ENCODE measurements around the gene FGB. TPM values are rescaled to one million over a fixed set of nuclear protein-coding genes. Genes with fewer than 3 reads are reported as not detected.
A peak's percentile ranks its signal among the peaks of the same experiment; 100 is the strongest.

FGB gene
- total and polyA plus RNA-seq, 2 of the 13 experiments (the other 11 are each of a cell fraction or from before 2014, with no cell fraction given): 226 to 784 TPM

DNA sequence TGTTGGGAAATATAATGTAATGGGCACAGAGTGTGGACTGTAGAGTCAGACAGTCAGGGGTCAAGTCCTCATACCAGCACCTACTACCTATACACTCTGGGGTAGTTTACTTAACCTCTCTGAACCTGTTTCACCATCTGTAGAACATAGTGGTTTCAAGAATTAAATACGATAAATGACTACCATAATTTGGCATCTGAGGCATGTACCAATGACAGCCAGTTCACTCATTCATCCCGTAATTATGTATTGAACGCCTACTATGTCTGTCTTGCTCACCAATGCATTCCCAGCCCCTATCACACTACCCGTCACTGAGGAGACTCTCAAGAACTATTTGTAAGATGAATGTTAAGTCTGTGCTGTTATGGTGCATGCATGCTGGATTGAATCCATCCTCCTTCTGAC lies 2.0 kb upstream of the FGB start (continued):
- TF ChIP-seq, protein P1, sequence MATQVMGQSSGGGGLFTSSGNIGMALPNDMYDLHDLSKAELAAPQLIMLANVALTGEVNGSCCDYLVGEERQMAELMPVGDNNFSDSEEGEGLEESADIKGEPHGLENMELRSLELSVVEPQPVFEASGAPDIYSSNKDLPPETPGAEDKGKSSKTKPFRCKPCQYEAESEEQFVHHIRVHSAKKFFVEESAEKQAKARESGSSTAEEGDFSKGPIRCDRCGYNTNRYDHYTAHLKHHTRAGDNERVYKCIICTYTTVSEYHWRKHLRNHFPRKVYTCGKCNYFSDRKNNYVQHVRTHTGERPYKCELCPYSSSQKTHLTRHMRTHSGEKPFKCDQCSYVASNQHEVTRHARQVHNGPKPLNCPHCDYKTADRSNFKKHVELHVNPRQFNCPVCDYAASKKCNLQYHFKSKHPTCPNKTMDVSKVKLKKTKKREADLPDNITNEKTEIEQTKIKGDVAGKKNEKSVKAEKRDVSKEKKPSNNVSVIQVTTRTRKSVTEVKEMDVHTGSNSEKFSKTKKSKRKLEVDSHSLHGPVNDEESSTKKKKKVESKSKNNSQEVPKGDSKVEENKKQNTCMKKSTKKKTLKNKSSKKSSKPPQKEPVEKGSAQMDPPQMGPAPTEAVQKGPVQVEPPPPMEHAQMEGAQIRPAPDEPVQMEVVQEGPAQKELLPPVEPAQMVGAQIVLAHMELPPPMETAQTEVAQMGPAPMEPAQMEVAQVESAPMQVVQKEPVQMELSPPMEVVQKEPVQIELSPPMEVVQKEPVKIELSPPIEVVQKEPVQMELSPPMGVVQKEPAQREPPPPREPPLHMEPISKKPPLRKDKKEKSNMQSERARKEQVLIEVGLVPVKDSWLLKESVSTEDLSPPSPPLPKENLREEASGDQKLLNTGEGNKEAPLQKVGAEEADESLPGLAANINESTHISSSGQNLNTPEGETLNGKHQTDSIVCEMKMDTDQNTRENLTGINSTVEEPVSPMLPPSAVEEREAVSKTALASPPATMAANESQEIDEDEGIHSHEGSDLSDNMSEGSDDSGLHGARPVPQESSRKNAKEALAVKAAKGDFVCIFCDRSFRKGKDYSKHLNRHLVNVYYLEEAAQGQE (IDR thresholded peaks at IDR 0.05; ENCODE audit: borderline replicate concordance in 1 of 2, low read depth in 1 of 2, low read length in 2 of 2): peak in 1 of 2 experiments; percentile 47; a peak in 1 of 4 replicates
- no peak for TF ChIP-seq BORCS8-MEF2B (CRISPR knock-in tag; IDR thresholded peaks at IDR 0.05)
- TF ChIP-seq, protein P2, sequence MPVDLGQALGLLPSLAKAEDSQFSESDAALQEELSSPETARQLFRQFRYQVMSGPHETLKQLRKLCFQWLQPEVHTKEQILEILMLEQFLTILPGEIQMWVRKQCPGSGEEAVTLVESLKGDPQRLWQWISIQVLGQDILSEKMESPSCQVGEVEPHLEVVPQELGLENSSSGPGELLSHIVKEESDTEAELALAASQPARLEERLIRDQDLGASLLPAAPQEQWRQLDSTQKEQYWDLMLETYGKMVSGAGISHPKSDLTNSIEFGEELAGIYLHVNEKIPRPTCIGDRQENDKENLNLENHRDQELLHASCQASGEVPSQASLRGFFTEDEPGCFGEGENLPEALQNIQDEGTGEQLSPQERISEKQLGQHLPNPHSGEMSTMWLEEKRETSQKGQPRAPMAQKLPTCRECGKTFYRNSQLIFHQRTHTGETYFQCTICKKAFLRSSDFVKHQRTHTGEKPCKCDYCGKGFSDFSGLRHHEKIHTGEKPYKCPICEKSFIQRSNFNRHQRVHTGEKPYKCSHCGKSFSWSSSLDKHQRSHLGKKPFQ (CRISPR knock-in tag; IDR thresholded peaks at IDR 0.05; ENCODE audit: insufficient replicate concordance): no peak
- no peak for TF ChIP-seq AKAP8 (CRISPR knock-in tag; IDR thresholded peaks at IDR 0.05)
- TF ChIP-seq NR1H2 (CRISPR knock-in tag; IDR thresholded peaks at IDR 0.05; ENCODE audit: borderline replicate concordance, low read depth): no peak
- TF ChIP-seq, protein P3, sequence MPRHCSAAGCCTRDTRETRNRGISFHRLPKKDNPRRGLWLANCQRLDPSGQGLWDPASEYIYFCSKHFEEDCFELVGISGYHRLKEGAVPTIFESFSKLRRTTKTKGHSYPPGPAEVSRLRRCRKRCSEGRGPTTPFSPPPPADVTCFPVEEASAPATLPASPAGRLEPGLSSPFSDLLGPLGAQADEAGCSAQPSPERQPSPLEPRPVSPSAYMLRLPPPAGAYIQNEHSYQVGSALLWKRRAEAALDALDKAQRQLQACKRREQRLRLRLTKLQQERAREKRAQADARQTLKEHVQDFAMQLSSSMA (CRISPR knock-in tag; IDR thresholded peaks at IDR 0.05): no peak
- TF ChIP-seq, protein P4, sequence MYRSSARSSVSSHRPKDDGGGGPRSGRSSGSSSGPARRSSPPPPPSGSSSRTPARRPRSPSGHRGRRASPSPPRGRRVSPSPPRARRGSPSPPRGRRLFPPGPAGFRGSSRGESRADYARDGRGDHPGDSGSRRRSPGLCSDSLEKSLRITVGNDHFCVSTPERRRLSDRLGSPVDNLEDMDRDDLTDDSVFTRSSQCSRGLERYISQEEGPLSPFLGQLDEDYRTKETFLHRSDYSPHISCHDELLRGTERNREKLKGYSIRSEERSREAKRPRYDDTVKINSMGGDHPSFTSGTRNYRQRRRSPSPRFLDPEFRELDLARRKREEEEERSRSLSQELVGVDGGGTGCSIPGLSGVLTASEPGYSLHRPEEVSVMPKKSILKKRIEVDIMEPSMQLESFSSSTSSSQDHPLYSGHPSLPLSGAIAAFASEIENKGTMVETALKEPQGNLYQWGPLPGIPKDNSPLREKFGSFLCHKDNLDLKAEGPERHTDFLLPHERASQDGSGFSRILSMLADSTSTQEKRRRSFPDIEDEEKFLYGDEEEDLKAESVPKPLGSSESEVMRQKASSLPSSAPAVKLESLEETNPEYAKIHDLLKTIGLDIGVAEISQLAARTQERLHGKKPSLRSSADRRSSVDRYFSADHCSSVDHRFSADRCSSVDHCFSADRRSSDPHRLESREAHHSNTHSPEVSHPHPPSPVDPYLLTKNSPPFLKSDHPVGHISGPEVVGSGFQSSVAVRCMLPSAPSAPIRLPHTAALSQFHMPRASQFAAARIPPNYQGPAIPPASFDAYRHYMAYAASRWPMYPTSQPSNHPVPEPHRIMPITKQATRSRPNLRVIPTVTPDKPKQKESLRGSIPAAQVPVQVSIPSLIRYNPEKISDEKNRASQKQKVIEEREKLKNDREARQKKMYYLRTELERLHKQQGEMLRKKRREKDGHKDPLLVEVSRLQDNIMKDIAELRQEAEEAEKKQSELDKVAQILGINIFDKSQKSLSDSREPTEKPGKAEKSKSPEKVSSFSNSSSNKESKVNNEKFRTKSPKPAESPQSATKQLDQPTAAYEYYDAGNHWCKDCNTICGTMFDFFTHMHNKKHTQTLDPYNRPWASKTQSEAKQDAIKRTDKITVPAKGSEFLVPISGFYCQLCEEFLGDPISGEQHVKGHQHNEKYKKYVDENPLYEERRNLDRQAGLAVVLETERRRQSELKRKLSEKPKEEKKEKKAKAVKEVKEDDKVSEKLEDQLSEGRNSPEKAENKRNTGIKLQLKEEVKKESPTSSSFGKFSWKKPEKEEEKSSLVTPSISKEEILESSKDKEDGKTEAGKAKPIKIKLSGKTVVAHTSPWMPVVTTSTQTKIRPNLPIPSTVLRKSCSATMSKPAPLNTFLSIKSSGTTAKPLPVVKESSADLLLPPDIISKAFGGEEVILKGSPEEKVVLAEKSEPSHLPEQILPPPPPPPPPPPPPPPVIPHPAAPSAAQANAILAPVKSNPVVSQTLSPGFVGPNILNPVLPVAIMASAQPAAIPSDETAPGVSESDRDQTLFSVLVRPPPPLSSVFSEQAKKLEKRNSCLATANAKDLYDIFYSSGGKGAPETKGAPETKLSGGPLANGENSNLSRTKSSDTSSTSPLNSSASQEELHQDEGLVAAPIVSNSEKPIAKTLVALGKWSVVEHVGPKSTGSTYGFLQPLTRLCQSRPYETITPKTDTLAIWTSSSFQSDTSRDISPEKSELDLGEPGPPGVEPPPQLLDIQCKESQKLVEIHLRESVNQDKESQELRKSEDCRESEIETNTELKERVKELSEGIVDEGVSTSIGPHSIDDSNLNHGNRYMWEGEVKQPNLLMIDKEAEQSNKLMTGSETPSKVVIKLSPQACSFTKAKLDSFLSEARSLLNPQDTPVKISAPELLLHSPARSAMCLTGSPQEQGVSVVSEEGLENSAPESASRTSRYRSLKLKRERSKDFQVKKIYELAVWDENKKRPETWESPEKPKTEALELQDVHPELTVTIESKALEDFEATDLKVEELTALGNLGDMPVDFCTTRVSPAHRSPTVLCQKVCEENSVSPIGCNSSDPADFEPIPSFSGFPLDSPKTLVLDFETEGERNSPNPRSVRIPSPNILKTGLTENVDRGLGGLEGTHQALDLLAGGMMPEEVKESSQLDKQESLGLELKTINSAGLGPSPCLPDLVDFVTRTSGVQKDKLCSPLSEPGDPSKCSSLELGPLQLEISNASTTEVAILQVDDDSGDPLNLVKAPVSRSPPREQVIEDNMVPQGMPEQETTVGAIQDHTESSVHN (CRISPR knock-in tag; IDR thresholded peaks at IDR 0.05): no peak
- no peak for TF ChIP-seq STAG1 (CRISPR knock-in tag; IDR thresholded peaks at IDR 0.05)
- no peak for TF ChIP-seq ZNF644 (CRISPR knock-in tag; IDR thresholded peaks at IDR 0.05; ENCODE audit: low read depth)
- TF ChIP-seq, protein P5, sequence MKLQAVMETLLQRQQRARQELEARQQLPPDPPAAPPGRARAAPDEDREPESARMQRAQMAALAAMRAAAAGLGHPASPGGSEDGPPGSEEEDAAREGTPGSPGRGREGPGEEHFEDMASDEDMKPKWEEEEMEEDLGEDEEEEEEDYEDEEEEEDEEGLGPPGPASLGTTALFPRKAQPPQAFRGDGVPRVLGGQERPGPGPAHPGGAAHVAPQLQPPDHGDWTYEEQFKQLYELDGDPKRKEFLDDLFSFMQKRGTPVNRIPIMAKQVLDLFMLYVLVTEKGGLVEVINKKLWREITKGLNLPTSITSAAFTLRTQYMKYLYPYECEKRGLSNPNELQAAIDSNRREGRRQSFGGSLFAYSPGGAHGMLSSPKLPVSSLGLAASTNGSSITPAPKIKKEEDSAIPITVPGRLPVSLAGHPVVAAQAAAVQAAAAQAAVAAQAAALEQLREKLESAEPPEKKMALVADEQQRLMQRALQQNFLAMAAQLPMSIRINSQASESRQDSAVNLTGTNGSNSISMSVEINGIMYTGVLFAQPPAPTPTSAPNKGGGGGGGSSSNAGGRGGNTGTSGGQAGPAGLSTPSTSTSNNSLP (IDR thresholded peaks at IDR 0.05; ENCODE audit: low read depth, low read length): peak; percentile 77; the same call in 1 of the 2 replicates
- TF ChIP-seq POLR2G (IDR thresholded peaks at IDR 0.05; ENCODE audit: low read depth, low read length): no peak
- peak; percentile 98 for TF ChIP-seq RARA (CRISPR knock-in tag; IDR thresholded peaks at IDR 0.05)
- TF ChIP-seq RFXANK (CRISPR knock-in tag; IDR thresholded peaks at IDR 0.05): no peak
- no peak for TF ChIP-seq ZNF788 (CRISPR knock-in tag; IDR thresholded peaks at IDR 0.05; ENCODE audit: borderline replicate concordance)
